SK-N-SH (cell line): Measurements from ENCODE around the gene PDZD2. TPM values are rescaled to one million over a fixed set of nuclear protein-coding genes. Genes with fewer than 3 reads are reported as not detected.

Experiments
- CTCF ChIA-PET: fragments of 300-600, 350-600 bp; formaldehyde crosslinking; extraction: SDS; loops from one replicate; lab custom pipeline; 2021; lab: Yijun Ruan, JAX
- POLR2A ChIA-PET: fragments of 350-600 bp; sonication (Branson Sonifier 250); formaldehyde crosslinking; extraction: SDS; loops from one replicate; lab custom pipeline; 2020; ENCODE audit warnings: antibody characterized with exemption, inconsistent platforms; lab: Yijun Ruan, JAX
- DNase-seq: peaks from one replicate; pipeline ENCODE4 v3.0.0; 2012
- H2AFZ ChIP-seq: fragments of 200-600 bp; sonication (generic); 2 replicates; pipeline ENCODE4 v1.8.1; 2016; ENCODE audit warnings: antibody characterized with exemption, mild to moderate bottlenecking, low read depth
- H3F3A ChIP-seq: fragments of 200-600 bp; sonication (generic); replicated peaks from 2 replicates; pipeline ENCODE3; 2016; ENCODE audit warnings: antibody characterized with exemption, mild to moderate bottlenecking; ENCODE audit not compliant: insufficient read depth
- H3K27ac ChIP-seq, 2 experiments: fragments of 200-500 bp in 1 of 2; fragments of 200-600 bp in 1 of 2; sonication (Bioruptor generic) in 1 of 2; sonication (generic), shearing (Covaris generic) in 1 of 2; 2 replicates each; pipeline versions ENCODE4 v1.5.1 to v1.6.1; 2014 to 2016; ENCODE audit warnings: low read depth in 2 of 2, inconsistent platforms in 1 of 2, low read length in 1 of 2, mild to moderate bottlenecking in 1 of 2, mixed read lengths in 1 of 2
- H3K27me3 ChIP-seq: fragments of 200-600 bp; sonication (generic), shearing (Covaris generic); 2 replicates; pipeline ENCODE4 v1.6.1; 2016; ENCODE audit warnings: mixed run types; ENCODE audit not compliant: insufficient read depth
- H3K36me3 ChIP-seq, 2 experiments: fragments of 200-500 bp in 1 of 2; fragments of 200-600 bp in 1 of 2; sonication (Bioruptor generic) in 1 of 2; sonication (generic) in 1 of 2; replicated peaks in 1 of 2; 2 replicates each; pipeline versions ENCODE3 to v1.5.1; 2014 to 2016; ENCODE audit warnings: low read length in 1 of 2, mild to moderate bottlenecking in 1 of 2; ENCODE audit not compliant: insufficient read depth in 2 of 2, control insufficient read depth in 1 of 2
- H3K4me1 ChIP-seq, 2 experiments: fragments of 200-500 bp in 1 of 2; fragments of 200-600 bp in 1 of 2; sonication (Bioruptor generic) in 1 of 2; sonication (generic), shearing (Covaris generic) in 1 of 2; 2 replicates each; pipeline versions ENCODE4 v1.5.1 to v1.6.1; 2014 to 2016; ENCODE audit warnings: low read depth in 1 of 2, low read length in 1 of 2, mixed run types in 1 of 2; ENCODE audit not compliant: insufficient read depth in 2 of 2, control insufficient read depth in 1 of 2
- H3K4me2 ChIP-seq: fragments of 200-600 bp; sonication (generic), shearing (Covaris generic); 2 replicates; pipeline ENCODE4 v1.6.1; 2017; ENCODE audit warnings: mixed run types
- H3K4me3 ChIP-seq, 2 experiments: fragments of 200-500 bp in 1 of 2; fragments of 200-600 bp in 1 of 2; sonication (Bioruptor generic) in 1 of 2; sonication (generic), shearing (Covaris generic) in 1 of 2; 2 replicates each; pipeline versions ENCODE4 v1.5.1 to v1.8.1; 2014 to 2016; ENCODE audit warnings: low read depth in 2 of 2, inconsistent platforms in 1 of 2, low read length in 1 of 2, mild to moderate bottlenecking in 1 of 2, mixed read lengths in 1 of 2, moderate library complexity in 1 of 2
- H3K79me2 ChIP-seq: fragments of 200-600 bp; sonication (generic); 2 replicates; pipeline ENCODE4 v1.8.1; 2017; ENCODE audit warnings: mild to moderate bottlenecking; ENCODE audit not compliant: insufficient read depth
- H3K9ac ChIP-seq: fragments of 200-600 bp; sonication (generic); 2 replicates; pipeline ENCODE4 v1.6.1; 2017; ENCODE audit warnings: mixed run types
- H3K9me2 ChIP-seq: fragments of 200-600 bp; sonication (generic); 2 replicates; pipeline ENCODE4 v1.6.1; 2017; ENCODE audit warnings: mixed run types
- H3K9me3 ChIP-seq: fragments of 200-600 bp; sonication (generic); 2 replicates; pipeline ENCODE4 v1.6.1; 2017; ENCODE audit warnings: mixed run types, mild to moderate bottlenecking, moderate library complexity
- H4K20me1 ChIP-seq: fragments of 200-600 bp; sonication (generic); 2 replicates; pipeline ENCODE4 v1.6.1; 2017; ENCODE audit warnings: mild to moderate bottlenecking, mixed run types; ENCODE audit not compliant: insufficient read depth
- CTCF ChIP-seq: fragments of 200-600 bp; sonication (generic); IDR thresholded peaks from 2 replicates; pipeline ENCODE4 v1.6.1; 2017; ENCODE audit warnings: antibody characterized with exemption, mild to moderate bottlenecking, moderate library complexity
- EP300 ChIP-seq, 2 experiments: IDR thresholded peaks; 2 replicates each; pipeline versions ENCODE4 v1.4.0 to v1.6.1; 2012; ENCODE audit warnings: borderline replicate concordance in 1 of 2, low read depth in 1 of 2, low read length in 1 of 2
- EZH2phosphoT487 ChIP-seq: fragments of 200-600 bp; sonication (generic); IDR thresholded peaks from 2 replicates; pipeline ENCODE4 v1.6.1; 2017; ENCODE audit warnings: low read depth, mixed run types, mild to moderate bottlenecking, antibody characterized with exemption, moderate library complexity, borderline replicate concordance
- FOSL2 ChIP-seq: IDR thresholded peaks from 2 replicates; pipeline ENCODE4 v1.4.0; 2012; ENCODE audit warnings: low read depth, mild to moderate bottlenecking, moderate library complexity, borderline replicate concordance
- FOXM1 ChIP-seq: IDR thresholded peaks from 2 replicates; pipeline ENCODE4 v1.4.0; 2012; ENCODE audit warnings: low read depth, mild to moderate bottlenecking
- GABPA ChIP-seq: IDR thresholded peaks from 2 replicates; pipeline ENCODE4 v1.4.0; 2012; ENCODE audit warnings: low read depth, mild to moderate bottlenecking
- MAX ChIP-seq: IDR thresholded peaks from 2 replicates; pipeline ENCODE4 v1.4.0; 2012; ENCODE audit warnings: low read depth
- MEF2A ChIP-seq: IDR thresholded peaks from 2 replicates; pipeline ENCODE4 v1.4.0; 2012; ENCODE audit warnings: low read depth, borderline replicate concordance
- PBX3 ChIP-seq: IDR thresholded peaks from 2 replicates; pipeline ENCODE4; 2012
- RCOR1 ChIP-seq: fragments of 150-350 bp; IDR thresholded peaks from 2 replicates; pipeline ENCODE4 v1.6.1; 2017; ENCODE audit warnings: antibody characterized with exemption, low read length
- REST ChIP-seq: IDR thresholded peaks from 2 replicates; pipeline ENCODE4 v1.6.1; 2012; ENCODE audit warnings: mild to moderate bottlenecking, low read depth, low read length, moderate library complexity
- RFX5 ChIP-seq: IDR thresholded peaks from 2 replicates; pipeline ENCODE4 v1.6.1; 2012; ENCODE audit warnings: mild to moderate bottlenecking, improper control_type of control experiment, low read length
- RXRA ChIP-seq: IDR thresholded peaks from 2 replicates; pipeline ENCODE4 v1.4.0; 2012; ENCODE audit warnings: low read depth, mild to moderate bottlenecking, borderline replicate concordance
- SIN3A ChIP-seq: IDR thresholded peaks from 2 replicates; pipeline ENCODE4 v1.6.1; 2012; ENCODE audit warnings: low read depth, mild to moderate bottlenecking, low read length, moderate library complexity, borderline replicate concordance
- TCF12 ChIP-seq: IDR thresholded peaks from 2 replicates; pipeline ENCODE4 v1.4.0; 2012
- USF1 ChIP-seq: IDR thresholded peaks from 2 replicates; pipeline ENCODE4 v1.4.0; 2012; ENCODE audit warnings: low read depth, borderline replicate concordance
- USF2 ChIP-seq: fragments of 150-350 bp; IDR thresholded peaks from 2 replicates; pipeline ENCODE4 v1.6.1; 2017; ENCODE audit warnings: antibody characterized with exemption, low read length, low read depth, borderline replicate concordance
- WGBS: methylation state at CpG from one replicate; pipeline ENCODE4 v1.1.6; 2017; ENCODE audit warnings: low lambda C conversion rate; 5-methylcytosine and 5-hydroxymethylcytosine counted together
- polyA plus RNA-seq, 3 experiments: library from polyadenylated mRNA; depleted of rRNA; stranded (reverse); fragments of >200 nt; gene quantifications; 2 replicates each; pipeline ENCODE4 v1.2.3, GENCODE V29; 2012

Gene PDZD2
- polyA plus RNA-seq, 1 of the 3 experiments (the other 2 are of a cell fraction): 0.13 TPM

GRCh38 chr5:31894141-31894540 lies 255.2 kb downstream of the PDZD2 start (continued):
- TF ChIP-seq RFX5 (no peak), USF1 (no peak), EP300 (IDR thresholded peaks at IDR 0.05; ENCODE audit: borderline replicate concordance in 1 of 2, low read depth in 1 of 2, low read length in 1 of 2) (no peak), EZH2phosphoT487 (no peak), USF2 (no peak), RXRA (no peak), FOXM1 (no peak), MEF2A (no peak), FOSL2 (no peak)
- TF ChIP-seq, all 33 proteins: peak for 0

GRCh38 chr5:31895199-31895820 lies 256.4 kb downstream of the PDZD2 start:
- no peaks in the 10 kb centered on the region for H3F3A ChIP-seq
- no peak overlapping the region for H3K4me3 ChIP-seq
- H4K20me1 ChIP-seq: no peaks in the 10 kb centered on the region
- H3K27ac ChIP-seq: no peak overlapping the region
- no peak overlapping the region for H3K9ac ChIP-seq
- DNase-seq: no peak
- H3K27me3 ChIP-seq: no peaks in the 10 kb centered on the region; the same call in 1 of the 2 replicates
- H2AFZ ChIP-seq: no peak overlapping the region
- H3K9me3 ChIP-seq: no peaks in the 10 kb centered on the region
- H3K79me2 ChIP-seq: no peaks in the 10 kb centered on the region
- peaks cover 0 to 4% of the 10 kb centered on the region in 2 experiments; a peak in 1 of 4 replicates for H3K4me1 ChIP-seq
- no peak overlapping the region for H3K4me2 ChIP-seq
- TF ChIP-seq REST (no peak), TCF12 (no peak), RCOR1 (no peak), SIN3A (no peak), GABPA (no peak), MAX (no peak), CTCF (no peak), PBX3 (no peak)
- no peaks in the 10 kb centered on the region for H3K36me3 ChIP-seq
- CTCF ChIA-PET: interaction anchor here (0.8 to 1.4 kb wide), 2 partner anchors 34 to 181 kb away, joined by 3 to 4 read pairs; no protein-coding TSS in a partner anchor
- H3K9me2 ChIP-seq: no peaks in the 10 kb centered on the region
- 40% methylated on average over 2 of the region's 2 CpGs for WGBS
- POLR2A ChIA-PET: no interaction called here
